Right atrium auricular region (tissue), 2 donors: ENCODE data around the gene ICOSLG. TPM values are rescaled to one million over a fixed set of nuclear protein-coding genes. Genes with fewer than 3 reads are reported as not detected.

Experiments
- DNase-seq: peaks from one replicate; pipeline ENCODE4 v3.0.0-alpha.2; 2019; ENCODE audit warnings: low spot score
- H3K27ac ChIP-seq, 2 donors: fragments of 200-600 bp; sonication (generic); 1 replicate in 1 of 2; 2 replicates in 1 of 2; pipeline ENCODE4 v1.5.1; 2016 to 2019
- H3K27me3 ChIP-seq, 2 donors: fragments of 200-600 bp; sonication (generic); one replicate each; pipeline versions ENCODE4 v1.5.1 to v1.6.0; 2017 to 2019
- H3K36me3 ChIP-seq: fragments of 200-600 bp; sonication (generic); one replicate; pipeline ENCODE4 v1.5.1; 2016
- H3K4me1 ChIP-seq, 2 donors: fragments of 200-600 bp; sonication (generic); one replicate each; pipeline versions ENCODE4 v1.5.1 to v1.6.0; 2017 to 2019
- H3K4me3 ChIP-seq, 2 donors: fragments of 200-600 bp; sonication (generic); 1 replicate in 1 of 2; 2 replicates in 1 of 2; pipeline ENCODE4 v1.5.1; 2017 to 2019; ENCODE audit warnings: mild to moderate bottlenecking in 1 of 2, moderate library complexity in 1 of 2
- H3K9me3 ChIP-seq, 2 donors: fragments of 200-600 bp; sonication (generic); one replicate each; pipeline ENCODE4 v1.5.1; 2019
- CTCF ChIP-seq, 2 donors: fragments of 200-600 bp; sonication (generic); IDR thresholded peaks; one replicate each; pipeline ENCODE4 v1.5.1; 2019; ENCODE audit warnings: antibody characterized with exemption in 2 of 2
- total RNA-seq, 2 donors: library from RNA; depleted of rRNA; stranded (reverse); fragments of >200 nt; gene quantifications; one replicate each; pipeline ENCODE4 v1.1.0, GENCODE V29; 2016

Gene ICOSLG
- total RNA-seq, 2 donors from 2014 or later: 1.0 to 1.1 TPM

GRCh38 chr21:44269090-44269489, 28.3 kb upstream of the ICOSLG start:
- Histone ChIP-seq H3K9me3 (no peaks in the 10 kb centered on the region), H3K36me3 (no peaks in the 10 kb centered on the region), H3K27me3 (no peaks in the 10 kb centered on the region), H3K27ac (no peak overlapping the region), H3K4me3 (no peak overlapping the region), H3K4me1 (no peaks in the 10 kb centered on the region)
- no peak for DNase-seq
- no peak for TF ChIP-seq CTCF (IDR thresholded peaks at IDR 0.05)

- no peak overlapping the region for H3K4me3 ChIP-seq
- no peak for TF ChIP-seq CTCF (IDR thresholded peaks at IDR 0.05)
- no peaks in the 10 kb centered on the region for H3K4me1 ChIP-seq
- no peak for DNase-seq
- H3K9me3 ChIP-seq: no peaks in the 10 kb centered on the region
- no peaks in the 10 kb centered on the region for H3K27me3 ChIP-seq
- no peaks in the 10 kb centered on the region for H3K36me3 ChIP-seq
- no peak overlapping the region for H3K27ac ChIP-seq
These were observed 27.0 kb upstream of the ICOSLG start for GRCh38 chr21:44267655-44268142.

- no peaks in the 10 kb centered on the region for H3K4me1 ChIP-seq
- H3K36me3 ChIP-seq: no peaks in the 10 kb centered on the region
- TF ChIP-seq CTCF (IDR thresholded peaks at IDR 0.05): no peak
- no peak for DNase-seq
- no peaks in the 10 kb centered on the region for H3K27me3 ChIP-seq
- H3K27ac ChIP-seq: no peak overlapping the region
- H3K4me3 ChIP-seq: no peak overlapping the region
- H3K9me3 ChIP-seq: no peaks in the 10 kb centered on the region
These were observed 25.1 kb upstream of the ICOSLG start for GRCh38 chr21:44265734-44266270.

- no peak overlapping the region for H3K27ac ChIP-seq
- H3K27me3 ChIP-seq: no peaks in the 10 kb centered on the region
- no peak for DNase-seq
- no peak for TF ChIP-seq CTCF (IDR thresholded peaks at IDR 0.05)
- H3K36me3 ChIP-seq: no peaks in the 10 kb centered on the region
- no peaks in the 10 kb centered on the region for H3K4me1 ChIP-seq
- peaks cover 0 to 6% of the 10 kb centered on the region in 2 donors for H3K9me3 ChIP-seq
- no peak overlapping the region for H3K4me3 ChIP-seq
These were observed 23.0 kb upstream of the ICOSLG start for GRCh38 chr21:44263768-44264167.

GRCh38 chr21:44263221-44263760, 22.5 kb upstream of the ICOSLG start:
- H3K9me3 ChIP-seq: peaks cover 0 to 6% of the 10 kb centered on the region in 2 donors
- no peak overlapping the region for H3K4me3 ChIP-seq
- no peaks in the 10 kb centered on the region for H3K36me3 ChIP-seq
- no peaks in the 10 kb centered on the region for H3K27me3 ChIP-seq
- DNase-seq: no peak
- TF ChIP-seq CTCF (IDR thresholded peaks at IDR 0.05): no peak
- no peaks in the 10 kb centered on the region for H3K4me1 ChIP-seq
- no peak overlapping the region for H3K27ac ChIP-seq
